Measurements from ENCODE around the gene FYCO1.
A peak's percentile ranks its signal among the peaks of the same experiment; 100 is the strongest.

The FYCO1 gene

GRCh38 chr3:45981346-45982074, 14.1 kb downstream of the FYCO1 start:
- DNase-seq = no peak

GRCh38 chr3:45980819-45981218, 14.8 kb downstream of the FYCO1 start:
- no peak for DNase-seq

GRCh38 chr3:45980229-45980813, 15.3 kb downstream of the FYCO1 start:
- DNase-seq = no peak

- DNase-seq = peak; percentile 59
These were observed 16.2 kb downstream of the FYCO1 start for GRCh38 chr3:45979378-45979777.

GRCh38 chr3:45978006-45978761, 17.4 kb downstream of the FYCO1 start:
- DNase-seq = peak; percentile 71

GRCh38 chr3:45976191-45977091, 19.2 kb downstream of the FYCO1 start:
- no peak for DNase-seq

- DNase-seq = no peak
These were observed 19.9 kb downstream of the FYCO1 start for GRCh38 chr3:45975686-45976085.

GRCh38 chr3:45974686-45975085, 20.9 kb downstream of the FYCO1 start:
- DNase-seq = no peak

- DNase-seq = no peak
These were observed 22.9 kb downstream of the FYCO1 start for GRCh38 chr3:45972534-45973402.

GRCh38 chr3:45969953-45970352, 25.7 kb downstream of the FYCO1 start:
- no peak for DNase-seq

- DNase-seq = no peak
These were observed 26.5 kb downstream of the FYCO1 start for GRCh38 chr3:45969116-45969515.

- no peak for DNase-seq
These were observed 26.9 kb downstream of the FYCO1 start for GRCh38 chr3:45968706-45969105.

GRCh38 chr3:45968149-45968548, 27.5 kb downstream of the FYCO1 start:
- DNase-seq = no peak

- DNase-seq = no peak
These were observed 27.9 kb downstream of the FYCO1 start for GRCh38 chr3:45967724-45968123.

- no peak for DNase-seq
These were observed 28.5 kb downstream of the FYCO1 start for GRCh38 chr3:45966950-45967640.

- DNase-seq = no peak
These were observed 29.2 kb downstream of the FYCO1 start for GRCh38 chr3:45966371-45966791.

- peak; percentile 73 for DNase-seq
These were observed 30.0 kb downstream of the FYCO1 start for GRCh38 chr3:45965653-45966052.

GRCh38 chr3:45965253-45965652, 30.4 kb downstream of the FYCO1 start:
- DNase-seq = no peak

GRCh38 chr3:45964139-45964538, 31.5 kb downstream of the FYCO1 start:
- peak; percentile 75 for DNase-seq

GRCh38 chr3:45962033-45962432, 33.6 kb downstream of the FYCO1 start:
- DNase-seq = no peak

- no peak for DNase-seq
These were observed 35.3 kb downstream of the FYCO1 start for GRCh38 chr3:45960289-45960688.

Measured in activated CD8-positive, alpha-beta memory T cell treated with anti-CD3 and anti-CD28 coated beads for 24 hours (primary cell).